Effector memory CD4-positive, alpha-beta T cell (primary cell): ENCODE measurements around the gene MFNG.

Experiments
- DNase-seq, 3 donors: peaks; one replicate each; pipeline ENCODE4 v3.0.0-alpha.2; 2020
- H3K27ac ChIP-seq: 2 replicates; pipeline ENCODE4 v1.7.0; 2013; ENCODE audit warnings: mild to moderate bottlenecking, low read length, moderate library complexity; ENCODE audit not compliant: insufficient read depth, poor library complexity, severe bottlenecking
- H3K27me3 ChIP-seq: replicated peaks from 2 replicates; pipeline ENCODE4 v1.7.0; 2013; ENCODE audit warnings: mild to moderate bottlenecking, low read length; ENCODE audit not compliant: insufficient read depth, control insufficient read depth, poor library complexity, severe bottlenecking
- H3K36me3 ChIP-seq: 2 replicates; pipeline ENCODE4 v1.7.0; 2013; ENCODE audit warnings: mild to moderate bottlenecking, low read length, moderate library complexity; ENCODE audit not compliant: control insufficient read depth, insufficient read depth
- H3K4me1 ChIP-seq: 2 replicates; pipeline ENCODE4 v1.7.0; 2013; ENCODE audit warnings: low read length, mild to moderate bottlenecking; ENCODE audit not compliant: control insufficient read depth, insufficient read depth, poor library complexity, severe bottlenecking
- H3K4me3 ChIP-seq: 2 replicates; pipeline ENCODE4 v1.7.0; 2013; ENCODE audit warnings: low read length, low read depth, mild to moderate bottlenecking; ENCODE audit not compliant: insufficient read depth, poor library complexity, severe bottlenecking
- H3K9me3 ChIP-seq: 2 replicates; pipeline ENCODE4 v1.7.0; 2013; ENCODE audit warnings: mild to moderate bottlenecking, low read length, moderate library complexity; ENCODE audit not compliant: control insufficient read depth

Gene MFNG

GRCh38 chr22:37451218-37451617, 35.0 kb downstream of the MFNG start:
- H3K4me1 ChIP-seq: no peaks in the 10 kb centered on the region
- H3K4me3 ChIP-seq: no peak overlapping the region
- H3K36me3 ChIP-seq: no peaks in the 10 kb centered on the region
- H3K27ac ChIP-seq: no peak overlapping the region
- no peak for DNase-seq
- no peaks in the 10 kb centered on the region for H3K27me3 ChIP-seq
- no peaks in the 10 kb centered on the region for H3K9me3 ChIP-seq

GRCh38 chr22:37449331-37450001, 36.7 kb downstream of the MFNG start:
- no peak for DNase-seq
- H3K27me3 ChIP-seq: no peaks in the 10 kb centered on the region
- H3K9me3 ChIP-seq: no peaks in the 10 kb centered on the region
- no peaks in the 10 kb centered on the region for H3K4me1 ChIP-seq
- H3K27ac ChIP-seq: no peak overlapping the region
- H3K36me3 ChIP-seq: no peaks in the 10 kb centered on the region
- no peak overlapping the region for H3K4me3 ChIP-seq

- no peaks in the 10 kb centered on the region for H3K9me3 ChIP-seq
- no peaks in the 10 kb centered on the region for H3K4me1 ChIP-seq
- no peaks in the 10 kb centered on the region for H3K27me3 ChIP-seq
- H3K36me3 ChIP-seq: no peaks in the 10 kb centered on the region
- DNase-seq: no peak
- no peak overlapping the region for H3K27ac ChIP-seq
- no peak overlapping the region for H3K4me3 ChIP-seq
Observed at GRCh38 chr22:37448516-37449127, 37.6 kb downstream of the MFNG start.

- Histone ChIP-seq H3K4me3 (no peak overlapping the region), H3K27ac (no peak overlapping the region), H3K4me1 (no peaks in the 10 kb centered on the region), H3K27me3 (no peaks in the 10 kb centered on the region), H3K9me3 (no peaks in the 10 kb centered on the region), H3K36me3 (no peaks in the 10 kb centered on the region)
- no peak for DNase-seq
Observed at GRCh38 chr22:37445501-37445900, 40.7 kb downstream of the MFNG start.

- H3K4me3 ChIP-seq: no peak overlapping the region
- H3K27me3 ChIP-seq: no peaks in the 10 kb centered on the region
- H3K36me3 ChIP-seq: no peaks in the 10 kb centered on the region
- H3K9me3 ChIP-seq: no peaks in the 10 kb centered on the region
- H3K4me1 ChIP-seq: no peaks in the 10 kb centered on the region
- no peak overlapping the region for H3K27ac ChIP-seq
- DNase-seq: no peak
Observed at GRCh38 chr22:37443977-37444376, 42.2 kb downstream of the MFNG start.

GRCh38 chr22:37443086-37443485, 43.1 kb downstream of the MFNG start:
- H3K27ac ChIP-seq: no peak overlapping the region
- no peak for DNase-seq
- no peak overlapping the region for H3K4me3 ChIP-seq
- no peaks in the 10 kb centered on the region for H3K9me3 ChIP-seq
- H3K27me3 ChIP-seq: no peaks in the 10 kb centered on the region
- no peaks in the 10 kb centered on the region for H3K36me3 ChIP-seq
- no peaks in the 10 kb centered on the region for H3K4me1 ChIP-seq

- H3K4me3 ChIP-seq: no peak overlapping the region
- DNase-seq: no peak
- H3K4me1 ChIP-seq: no peaks in the 10 kb centered on the region
Observed at GRCh38 chr22:37442537-37442936, 43.6 kb downstream of the MFNG start.

GRCh38 chr22:37442135-37442534, 44.0 kb downstream of the MFNG start:
- Histone ChIP-seq H3K4me3 (no peak overlapping the region), H3K27ac (no peak overlapping the region), H3K27me3 (no peaks in the 10 kb centered on the region), H3K9me3 (no peaks in the 10 kb centered on the region), H3K4me1 (no peaks in the 10 kb centered on the region), H3K36me3 (no peaks in the 10 kb centered on the region)
- DNase-seq: no peak

More at GRCh38 chr22:37442537-37442936, 43.6 kb downstream of the MFNG start:
- Histone ChIP-seq H3K36me3 (no peaks in the 10 kb centered on the region), H3K27ac (no peak overlapping the region), H3K9me3 (no peaks in the 10 kb centered on the region), H3K27me3 (no peaks in the 10 kb centered on the region)

GRCh38 chr22:37440875-37441274, 45.3 kb downstream of the MFNG start:
- Histone ChIP-seq H3K4me3 (no peak overlapping the region), H3K27me3 (no peaks in the 10 kb centered on the region), H3K36me3 (no peaks in the 10 kb centered on the region), H3K27ac (no peak overlapping the region), H3K9me3 (no peaks in the 10 kb centered on the region), H3K4me1 (no peaks in the 10 kb centered on the region)
- DNase-seq: no peak

GRCh38 chr22:37439347-37439746, 46.8 kb downstream of the MFNG start:
- DNase-seq: no peak
- H3K9me3 ChIP-seq: no peaks in the 10 kb centered on the region
- no peak overlapping the region for H3K4me3 ChIP-seq
- no peaks in the 10 kb centered on the region for H3K4me1 ChIP-seq
- H3K27ac ChIP-seq: no peak overlapping the region
- no peaks in the 10 kb centered on the region for H3K36me3 ChIP-seq
- no peaks in the 10 kb centered on the region for H3K27me3 ChIP-seq
